Measurements from ENCODE around the gene LGR6.

Gene LGR6

DNA sequence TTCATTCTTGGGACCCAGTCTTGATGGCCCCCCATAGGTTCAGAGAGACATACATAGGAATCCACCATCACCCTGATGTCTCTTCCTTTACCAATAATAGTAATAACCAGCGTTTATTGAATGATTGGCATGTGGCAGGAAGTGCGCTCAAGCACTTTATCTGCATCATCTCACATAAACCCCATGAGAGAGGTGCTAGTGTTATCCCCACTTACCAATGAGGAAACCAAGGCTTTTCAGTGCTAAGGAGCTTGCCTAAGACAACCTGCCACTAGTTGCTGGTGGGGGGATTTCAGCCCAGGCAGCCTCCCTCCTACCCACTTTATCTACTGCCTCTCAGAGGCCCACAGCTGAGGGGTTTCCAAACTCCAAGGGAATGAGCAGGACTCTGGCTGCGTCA lies 7.7 kb downstream of the LGR6 start:
- H3K4me1 ChIP-seq (ENCODE audit: insufficient read depth, poor library complexity, severe bottlenecking): peaks cover 22% of the 10 kb centered on the region
- H3K27me3 ChIP-seq (ENCODE audit: insufficient read depth, poor library complexity, severe bottlenecking): no peaks in the 10 kb centered on the region
- H3K4me3 ChIP-seq (ENCODE audit: severe bottlenecking): no peak overlapping the region
- no peak for ATAC-seq (ENCODE audit: low read depth)
- TF ChIP-seq, protein P1, sequence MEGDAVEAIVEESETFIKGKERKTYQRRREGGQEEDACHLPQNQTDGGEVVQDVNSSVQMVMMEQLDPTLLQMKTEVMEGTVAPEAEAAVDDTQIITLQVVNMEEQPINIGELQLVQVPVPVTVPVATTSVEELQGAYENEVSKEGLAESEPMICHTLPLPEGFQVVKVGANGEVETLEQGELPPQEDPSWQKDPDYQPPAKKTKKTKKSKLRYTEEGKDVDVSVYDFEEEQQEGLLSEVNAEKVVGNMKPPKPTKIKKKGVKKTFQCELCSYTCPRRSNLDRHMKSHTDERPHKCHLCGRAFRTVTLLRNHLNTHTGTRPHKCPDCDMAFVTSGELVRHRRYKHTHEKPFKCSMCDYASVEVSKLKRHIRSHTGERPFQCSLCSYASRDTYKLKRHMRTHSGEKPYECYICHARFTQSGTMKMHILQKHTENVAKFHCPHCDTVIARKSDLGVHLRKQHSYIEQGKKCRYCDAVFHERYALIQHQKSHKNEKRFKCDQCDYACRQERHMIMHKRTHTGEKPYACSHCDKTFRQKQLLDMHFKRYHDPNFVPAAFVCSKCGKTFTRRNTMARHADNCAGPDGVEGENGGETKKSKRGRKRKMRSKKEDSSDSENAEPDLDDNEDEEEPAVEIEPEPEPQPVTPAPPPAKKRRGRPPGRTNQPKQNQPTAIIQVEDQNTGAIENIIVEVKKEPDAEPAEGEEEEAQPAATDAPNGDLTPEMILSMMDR (IDR thresholded peaks at IDR 0.05; ENCODE audit: poor library complexity, severe bottlenecking): no peak
- no peaks in the 10 kb centered on the region for H3K9me3 ChIP-seq (ENCODE audit: severe bottlenecking)
- no peak overlapping the region for H3K27ac ChIP-seq (ENCODE audit: poor library complexity, severe bottlenecking)
- H3K36me3 ChIP-seq (ENCODE audit: low read depth): no peaks in the 10 kb centered on the region
- DNase-seq (ENCODE audit: low spot score): no peak

DNA sequence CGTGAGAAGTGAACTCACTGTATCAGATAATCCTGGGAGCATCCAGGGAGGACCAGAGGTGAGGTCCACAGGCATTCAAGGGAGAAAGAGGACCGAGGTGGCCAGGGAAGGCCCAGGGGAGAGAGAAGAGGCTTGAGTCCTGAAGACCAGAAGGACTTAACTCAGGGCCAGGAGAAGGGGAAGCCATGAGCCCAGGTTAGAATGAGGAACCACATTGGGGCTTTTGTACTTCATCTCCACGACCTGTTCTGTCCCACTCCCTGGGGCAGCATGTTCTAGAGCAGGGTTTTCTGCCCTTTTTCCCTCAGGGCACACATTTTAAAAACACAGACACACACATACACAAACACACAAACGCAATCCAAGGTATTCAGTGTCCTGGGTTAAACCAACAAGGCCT lies 8.4 kb downstream of the LGR6 start:
- Histone ChIP-seq H3K4me1 (ENCODE audit: insufficient read depth, poor library complexity, severe bottlenecking) (peaks cover 22% of the 10 kb centered on the region), H3K36me3 (ENCODE audit: low read depth) (no peaks in the 10 kb centered on the region), H3K9me3 (ENCODE audit: severe bottlenecking) (no peaks in the 10 kb centered on the region), H3K27ac (ENCODE audit: poor library complexity, severe bottlenecking) (no peak overlapping the region), H3K27me3 (ENCODE audit: insufficient read depth, poor library complexity, severe bottlenecking) (no peaks in the 10 kb centered on the region), H3K4me3 (ENCODE audit: severe bottlenecking) (no peak overlapping the region)
- ATAC-seq (ENCODE audit: low read depth) (no peak), DNase-seq (ENCODE audit: low spot score) (no peak)
- TF ChIP-seq, protein P1 (IDR thresholded peaks at IDR 0.05; ENCODE audit: poor library complexity, severe bottlenecking): no peak

DNA sequence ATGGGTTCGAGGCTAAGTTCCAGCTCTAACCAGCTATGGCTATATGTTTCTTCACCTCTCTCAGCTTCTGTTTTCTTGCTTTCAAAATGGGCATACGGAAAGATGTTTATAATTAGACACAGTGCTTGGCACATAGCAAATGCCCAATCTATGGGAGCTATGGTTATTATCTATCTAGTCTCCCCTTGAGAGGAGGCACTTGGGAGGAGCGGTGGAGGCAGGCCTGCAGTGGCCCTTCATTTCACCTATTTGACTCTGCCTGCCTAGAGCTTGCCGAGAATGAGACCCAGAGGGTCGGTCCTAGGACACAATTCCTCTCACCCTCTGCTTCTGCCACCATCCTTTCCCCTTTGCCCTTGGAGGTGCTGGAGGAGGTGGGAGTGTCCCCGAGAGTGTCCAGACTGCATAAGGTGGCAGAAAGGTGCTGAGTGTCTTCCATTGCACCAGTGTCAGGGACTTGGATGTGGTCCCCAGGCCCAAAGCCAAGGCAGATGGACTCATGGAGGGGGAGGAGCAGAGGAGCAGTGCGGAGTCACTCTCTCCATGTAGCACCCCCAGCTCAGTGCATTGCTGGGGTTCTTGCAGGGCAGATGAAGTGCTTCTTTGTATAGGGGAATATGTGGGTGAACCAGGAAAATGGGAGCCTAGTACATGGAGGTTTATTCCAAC lies 9.0 kb downstream of the LGR6 start:
- ATAC-seq (ENCODE audit: low read depth) (no peak), DNase-seq (ENCODE audit: low spot score) (no peak)
- Histone ChIP-seq H3K36me3 (ENCODE audit: low read depth) (no peaks in the 10 kb centered on the region), H3K4me3 (ENCODE audit: severe bottlenecking) (no peak overlapping the region), H3K4me1 (ENCODE audit: insufficient read depth, poor library complexity, severe bottlenecking) (peaks cover 22% of the 10 kb centered on the region), H3K9me3 (ENCODE audit: severe bottlenecking) (no peaks in the 10 kb centered on the region), H3K27ac (ENCODE audit: poor library complexity, severe bottlenecking) (no peak overlapping the region), H3K27me3 (ENCODE audit: insufficient read depth, poor library complexity, severe bottlenecking) (no peaks in the 10 kb centered on the region)
- TF ChIP-seq, protein P1 (IDR thresholded peaks at IDR 0.05; ENCODE audit: poor library complexity, severe bottlenecking): no peak

DNA sequence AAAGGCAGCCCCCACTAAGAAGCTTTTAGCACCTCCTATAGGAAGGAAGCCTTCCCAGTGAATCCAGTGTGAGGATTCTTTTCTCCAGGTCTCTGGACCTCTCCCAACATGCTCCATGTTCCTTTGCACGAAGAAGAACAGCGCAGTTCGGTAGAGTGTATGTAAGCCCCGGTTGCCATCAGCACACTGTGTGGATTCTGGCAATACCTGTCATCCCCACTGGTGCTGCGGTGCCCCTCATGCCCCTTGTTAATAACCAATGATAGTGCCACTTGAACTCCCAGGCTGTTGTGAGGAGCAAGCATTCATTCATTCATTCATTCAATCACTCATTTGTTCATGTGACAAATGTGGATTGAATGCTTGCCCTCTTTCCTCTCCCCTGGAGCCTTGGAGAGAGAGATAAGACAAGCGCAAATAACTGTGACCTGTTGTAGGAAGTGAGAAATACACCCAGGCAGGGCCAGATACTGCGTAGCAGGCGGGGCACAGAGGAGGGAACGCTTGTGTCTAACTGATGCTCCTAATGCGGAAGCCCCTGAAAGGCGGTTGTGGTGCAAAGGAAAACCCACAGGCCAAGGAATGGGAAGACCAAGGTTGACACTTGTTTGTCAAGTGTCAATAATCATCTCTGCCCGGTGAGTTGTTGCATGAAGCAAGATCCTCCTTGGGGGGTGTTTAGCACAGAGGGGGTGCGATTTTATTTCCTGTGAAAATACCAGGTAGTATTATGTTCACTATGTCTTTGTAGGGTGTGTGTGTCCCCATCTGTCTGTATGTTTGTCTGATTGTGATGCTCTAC lies 9.8 kb downstream of the LGR6 start:
- ATAC-seq (ENCODE audit: low read depth): no peak
- Histone ChIP-seq H3K9me3 (ENCODE audit: severe bottlenecking) (no peaks in the 10 kb centered on the region), H3K27me3 (ENCODE audit: insufficient read depth, poor library complexity, severe bottlenecking) (no peaks in the 10 kb centered on the region), H3K4me1 (ENCODE audit: insufficient read depth, poor library complexity, severe bottlenecking) (peaks cover 22% of the 10 kb centered on the region), H3K36me3 (ENCODE audit: low read depth) (no peaks in the 10 kb centered on the region), H3K27ac (ENCODE audit: poor library complexity, severe bottlenecking) (no peak overlapping the region), H3K4me3 (ENCODE audit: severe bottlenecking) (no peak overlapping the region)
- no peak for DNase-seq (ENCODE audit: low spot score)
- TF ChIP-seq, protein P1 (IDR thresholded peaks at IDR 0.05; ENCODE audit: poor library complexity, severe bottlenecking): no peak

DNA sequence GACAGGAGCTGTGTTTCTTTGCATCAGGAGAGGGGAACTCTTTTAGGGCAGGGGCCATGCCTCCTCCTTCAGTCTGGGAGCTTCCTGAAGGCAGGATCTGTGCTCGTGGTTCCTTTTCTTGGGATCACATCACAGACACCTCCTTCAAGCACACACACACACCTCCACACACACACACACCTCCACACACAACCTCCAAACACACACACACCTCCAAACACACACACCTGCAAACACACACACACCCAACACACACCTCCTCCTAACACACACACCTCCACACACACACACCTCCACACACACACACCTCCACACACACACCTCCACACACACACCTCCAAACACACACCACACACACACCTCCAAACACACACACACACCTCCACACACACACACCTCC lies 10.5 kb downstream of the LGR6 start:
- ATAC-seq (ENCODE audit: low read depth): 0 out of 3 replicates have a peak, but pooled peaks have one; percentile 29
- Histone ChIP-seq H3K9me3 (ENCODE audit: severe bottlenecking) (no peaks in the 10 kb centered on the region), H3K4me3 (ENCODE audit: severe bottlenecking) (no peak overlapping the region), H3K36me3 (ENCODE audit: low read depth) (no peaks in the 10 kb centered on the region), H3K4me1 (ENCODE audit: insufficient read depth, poor library complexity, severe bottlenecking) (peaks cover 18% of the 10 kb centered on the region), H3K27me3 (ENCODE audit: insufficient read depth, poor library complexity, severe bottlenecking) (no peaks in the 10 kb centered on the region), H3K27ac (ENCODE audit: poor library complexity, severe bottlenecking) (no peak overlapping the region)
- TF ChIP-seq, protein P1 (IDR thresholded peaks at IDR 0.05; ENCODE audit: poor library complexity, severe bottlenecking): no peak
- no peak for DNase-seq (ENCODE audit: low spot score)

Measured in RWPE2 (cell line).